Neural progenitor cell (in vitro differentiated cells): Measurements from ENCODE around the gene MARCHF3. TPM values are rescaled to one million over a fixed set of nuclear protein-coding genes. Genes with fewer than 3 reads are reported as not detected.
"Not testable (repeated sequence)": the region's sequence is repeated elsewhere in the genome, so short reads cannot be mapped to it uniquely, and the experiment has no call there.

Experiments used
- DNase-seq: peaks from one replicate; pipeline ENCODE4 v3.0.0-alpha.2; 2016; ENCODE audit warnings: low spot score
- H2AFZ ChIP-seq: fragments of 200-600 bp; sonication (generic); replicated peaks from 2 replicates; pipeline ENCODE4 v1.6.1; 2016; ENCODE audit warnings: antibody characterized with exemption
- H3F3A ChIP-seq: fragments of 200-600 bp; sonication (generic); 2 replicates; pipeline ENCODE4 v1.6.1; 2016; ENCODE audit warnings: antibody characterized with exemption, low read depth
- H3K27ac ChIP-seq: fragments of 200-600 bp; sonication (generic); 2 replicates; pipeline ENCODE4 v1.5.1; 2016; ENCODE audit warnings: mild to moderate bottlenecking
- H3K27me3 ChIP-seq: fragments of 200-600 bp; sonication (generic); 2 replicates; pipeline ENCODE4 v1.6.1; 2016; ENCODE audit warnings: mild to moderate bottlenecking, moderate library complexity
- H3K36me3 ChIP-seq: fragments of 200-600 bp; sonication (generic); 2 replicates; pipeline ENCODE4 v1.5.1; 2016
- H3K4me1 ChIP-seq: fragments of 200-600 bp; sonication (generic); 2 replicates; pipeline ENCODE4 v1.6.1; 2016; ENCODE audit warnings: mixed run types
- H3K4me2 ChIP-seq: fragments of 200-600 bp; sonication (generic); 2 replicates; pipeline ENCODE4 v1.6.1; 2016
- H3K4me3 ChIP-seq: fragments of 200-600 bp; sonication (generic); 2 replicates; pipeline ENCODE4 v1.5.1; 2016
- H3K79me2 ChIP-seq: fragments of 200-600 bp; sonication (generic); 2 replicates; pipeline ENCODE4 v1.6.1; 2016; ENCODE audit warnings: low read depth
- H3K9ac ChIP-seq: fragments of 200-600 bp; sonication (generic); 2 replicates; pipeline ENCODE4 v1.6.1; 2016
- H3K9me3 ChIP-seq: fragments of 200-600 bp; sonication (generic); 2 replicates; pipeline ENCODE4 v1.5.1; 2016; ENCODE audit warnings: low read depth
- H4K20me1 ChIP-seq: fragments of 200-600 bp; sonication (generic); 2 replicates; pipeline ENCODE4 v1.6.1; 2016; ENCODE audit warnings: low read depth
- H3K27ac Mint-ChIP-seq: 3 replicates; pipeline ENCODE4 v1.8.0; 2021; ENCODE audit warnings: mixed read lengths
- H3K27me3 Mint-ChIP-seq: 2 replicates; pipeline ENCODE4 v1.8.0; 2022; ENCODE audit warnings: low read depth, mild to moderate bottlenecking, inconsistent platforms, moderate library complexity, mixed read lengths; ENCODE audit not compliant: insufficient read depth
- H3K36me3 Mint-ChIP-seq: 3 replicates; pipeline ENCODE4 v1.8.0; 2021; ENCODE audit warnings: mixed read lengths
- H3K4me1 Mint-ChIP-seq: 3 replicates; pipeline ENCODE4 v1.8.0; 2021; ENCODE audit warnings: mixed read lengths
- H3K4me3 Mint-ChIP-seq: 3 replicates; pipeline ENCODE4 v1.8.0; 2021; ENCODE audit warnings: mild to moderate bottlenecking, moderate library complexity, mixed read lengths
- H3K9me3 Mint-ChIP-seq: 3 replicates; pipeline ENCODE4 v1.8.0; 2020; ENCODE audit warnings: mixed read lengths
- CTCF ChIP-seq: fragments of 200-600 bp; sonication (generic); IDR thresholded peaks from 2 replicates; pipeline ENCODE4 v1.5.1; 2017; ENCODE audit warnings: antibody characterized with exemption, mild to moderate bottlenecking
- EZH2 ChIP-seq: fragments of 200-600 bp; sonication (generic); IDR thresholded peaks from 2 replicates; pipeline ENCODE4 v1.6.1; 2017; ENCODE audit warnings: antibody characterized with exemption, mild to moderate bottlenecking, moderate library complexity
- EZH2phosphoT487 ChIP-seq: fragments of 200-600 bp; sonication (generic); IDR thresholded peaks from 2 replicates; pipeline ENCODE4 v1.6.1; 2017; ENCODE audit warnings: antibody characterized with exemption
- total RNA-seq: library from RNA; depleted of rRNA; stranded (reverse); fragments of >200 nt; gene quantifications from 2 replicates; pipeline ENCODE4 v1.2.3, GENCODE V29; 2015; ENCODE audit warnings: low replicate concordance

MARCHF3 gene
- total RNA-seq, 1 donor from 2014 or later = 6.1 TPM

- H3K9me3 Mint-ChIP-seq = no peaks in the 10 kb centered on the region
- Histone ChIP-seq H2AFZ (no peak overlapping the region), H3K27me3 (no peaks in the 10 kb centered on the region), H3K27ac (no peak overlapping the region), H3K36me3 (no peaks in the 10 kb centered on the region), H3F3A (no peaks in the 10 kb centered on the region), H3K4me2 (no peak overlapping the region), H3K4me3 (no peak overlapping the region), H3K9ac (no peak overlapping the region), H4K20me1 (no peaks in the 10 kb centered on the region), H3K79me2 (no peaks in the 10 kb centered on the region), H3K4me1 (no peaks in the 10 kb centered on the region), H3K9me3 (no peaks in the 10 kb centered on the region)
- H3K4me3 Mint-ChIP-seq = no peak overlapping the region
- H3K36me3 Mint-ChIP-seq = no peaks in the 10 kb centered on the region
- no peak overlapping the region for H3K27ac Mint-ChIP-seq
- no peak for DNase-seq
- H3K4me1 Mint-ChIP-seq = peaks cover 3% of the 10 kb centered on the region
- no peak for TF ChIP-seq EZH2
- no peaks in the 10 kb centered on the region for H3K27me3 Mint-ChIP-seq
These were observed 7.5 kb downstream of the MARCHF3 start for GRCh38 chr5:127022846-127023245.

GRCh38 chr5:127019928-127020327 is 10.4 kb downstream of the MARCHF3 start:
- Histone ChIP-seq H3K36me3 (no peaks in the 10 kb centered on the region), H3F3A (no peaks in the 10 kb centered on the region), H3K79me2 (no peaks in the 10 kb centered on the region), H3K27me3 (no peaks in the 10 kb centered on the region), H3K9ac (no peak overlapping the region), H4K20me1 (no peaks in the 10 kb centered on the region), H3K4me1 (no peaks in the 10 kb centered on the region), H3K4me2 (no peak overlapping the region), H3K4me3 (no peak overlapping the region), H2AFZ (no peak overlapping the region), H3K27ac (no peak overlapping the region), H3K9me3 (no peaks in the 10 kb centered on the region)
- H3K4me3 Mint-ChIP-seq = no peak overlapping the region
- H3K27ac Mint-ChIP-seq = no peak overlapping the region
- H3K36me3 Mint-ChIP-seq = no peaks in the 10 kb centered on the region
- H3K27me3 Mint-ChIP-seq = no peaks in the 10 kb centered on the region
- no peak for DNase-seq
- H3K4me1 Mint-ChIP-seq = peaks cover 3% of the 10 kb centered on the region
- no peak for TF ChIP-seq EZH2phosphoT487
- TF ChIP-seq EZH2 = no peak
- TF ChIP-seq CTCF = no peak
- no peaks in the 10 kb centered on the region for H3K9me3 Mint-ChIP-seq

- not testable (repeated sequence) for H3F3A ChIP-seq, H3K79me2 ChIP-seq, DNase-seq, H3K4me2 ChIP-seq, H3K4me3 ChIP-seq, H2AFZ ChIP-seq, H3K9me3 ChIP-seq, H4K20me1 ChIP-seq, H3K9ac ChIP-seq, H3K36me3 ChIP-seq, H3K4me3 Mint-ChIP-seq, H3K4me1 Mint-ChIP-seq, H3K9me3 Mint-ChIP-seq, H3K27me3 ChIP-seq, H3K27ac ChIP-seq, H3K27me3 Mint-ChIP-seq, H3K4me1 ChIP-seq, H3K36me3 Mint-ChIP-seq, H3K27ac Mint-ChIP-seq
These were observed 13.6 kb downstream of the MARCHF3 start for GRCh38 chr5:127016722-127017121.

- Mint-ChIP-seq H3K27me3 (no peaks in the 10 kb centered on the region), H3K27ac (no peak overlapping the region), H3K9me3 (no peaks in the 10 kb centered on the region), H3K36me3 (no peaks in the 10 kb centered on the region), H3K4me1 (peaks cover 3% of the 10 kb centered on the region), H3K4me3 (no peak overlapping the region)
- TF ChIP-seq CTCF (no peak), EZH2 (no peak), EZH2phosphoT487 (no peak)
- H2AFZ ChIP-seq = no peak overlapping the region
- H3K27me3 ChIP-seq = no peaks in the 10 kb centered on the region
- H3K36me3 ChIP-seq = no peaks in the 10 kb centered on the region
- no peaks in the 10 kb centered on the region for H3K79me2 ChIP-seq
- no peaks in the 10 kb centered on the region for H3K4me1 ChIP-seq
- DNase-seq = no peak
- H3K4me2 ChIP-seq = no peak overlapping the region
- no peak overlapping the region for H3K27ac ChIP-seq
- no peaks in the 10 kb centered on the region for H3F3A ChIP-seq
- no peak overlapping the region for H3K4me3 ChIP-seq
- no peaks in the 10 kb centered on the region for H4K20me1 ChIP-seq
- H3K9me3 ChIP-seq = no peaks in the 10 kb centered on the region
- no peak overlapping the region for H3K9ac ChIP-seq
These were observed 14.6 kb downstream of the MARCHF3 start for GRCh38 chr5:127015716-127016115.
